Measurements from ENCODE around the gene PDS5A.
"Not testable (repeated sequence)": the region's sequence is repeated elsewhere in the genome, so short reads cannot be mapped to it uniquely, and the experiment has no call there.

The PDS5A gene

DNA sequence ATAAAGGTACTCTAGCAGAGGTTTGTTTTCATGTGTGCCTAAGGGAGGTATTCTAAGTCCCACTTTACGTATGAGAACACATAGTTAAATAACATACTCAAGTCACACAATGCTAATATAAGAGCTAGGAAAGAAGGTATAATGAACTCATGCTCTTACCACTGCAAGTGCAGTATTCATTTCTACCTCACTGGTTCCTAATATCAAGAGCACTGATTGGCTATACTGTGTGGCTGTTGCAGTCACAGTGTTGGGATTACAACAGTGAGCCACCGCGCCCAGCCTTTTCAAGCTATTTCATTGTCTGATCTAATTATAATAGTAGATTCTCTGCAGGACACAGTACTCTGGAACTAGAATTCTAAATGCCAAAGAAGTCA is 84.0 kb downstream of the PDS5A start:
- DNase-seq, result no peak

DNA sequence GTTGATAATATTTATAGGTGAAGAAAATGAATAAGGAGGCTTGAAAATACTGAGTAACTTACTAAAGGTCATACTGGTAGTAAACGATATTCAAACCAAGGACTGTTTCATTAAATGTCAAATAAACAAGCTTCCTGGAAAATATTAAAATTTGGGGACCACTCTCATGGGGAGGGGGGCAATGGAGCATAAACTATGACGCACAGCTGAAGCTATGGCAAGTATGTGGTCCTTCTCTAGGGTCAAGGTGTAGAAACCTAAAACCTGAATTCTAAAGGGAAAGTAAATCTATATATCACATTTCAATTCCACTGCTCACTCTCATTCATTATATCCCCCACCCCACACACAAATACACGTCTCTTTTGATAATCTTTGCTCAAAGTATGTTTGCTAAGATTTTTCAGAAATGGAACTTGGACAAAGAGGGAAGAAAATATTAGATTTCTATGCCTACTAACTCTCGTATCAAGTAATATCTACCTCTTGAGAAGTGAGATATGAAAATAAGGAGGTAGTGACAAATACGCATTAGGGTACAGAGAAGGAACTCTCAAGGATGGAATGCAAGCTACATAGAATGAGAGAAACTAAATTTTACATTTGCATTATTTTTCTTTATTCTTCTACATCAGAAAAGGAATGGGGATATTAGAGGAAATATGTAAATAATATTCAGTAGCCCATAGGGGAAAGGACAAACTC is 84.6 kb downstream of the PDS5A start:
- DNase-seq, result no peak

DNA sequence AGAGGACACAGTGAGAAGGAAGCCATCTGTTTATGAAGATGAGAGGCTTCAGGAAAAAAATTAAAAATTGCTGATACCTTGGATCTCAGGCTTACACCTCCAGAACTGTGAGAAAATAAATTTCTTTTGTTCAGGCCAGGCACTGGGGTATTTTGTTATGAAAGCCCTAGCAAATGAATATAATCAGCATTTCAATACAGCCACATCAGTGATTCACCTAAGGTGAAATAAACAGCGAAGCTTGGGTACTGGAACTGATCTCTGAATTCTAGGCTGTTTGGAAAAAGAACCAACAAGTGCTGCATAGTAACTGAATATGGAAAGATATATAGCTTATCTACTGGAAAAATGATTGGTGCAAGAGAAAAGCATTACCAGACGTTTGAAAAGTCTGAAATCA is 88.5 kb downstream of the PDS5A start:
- DNase-seq, result no peak

DNA sequence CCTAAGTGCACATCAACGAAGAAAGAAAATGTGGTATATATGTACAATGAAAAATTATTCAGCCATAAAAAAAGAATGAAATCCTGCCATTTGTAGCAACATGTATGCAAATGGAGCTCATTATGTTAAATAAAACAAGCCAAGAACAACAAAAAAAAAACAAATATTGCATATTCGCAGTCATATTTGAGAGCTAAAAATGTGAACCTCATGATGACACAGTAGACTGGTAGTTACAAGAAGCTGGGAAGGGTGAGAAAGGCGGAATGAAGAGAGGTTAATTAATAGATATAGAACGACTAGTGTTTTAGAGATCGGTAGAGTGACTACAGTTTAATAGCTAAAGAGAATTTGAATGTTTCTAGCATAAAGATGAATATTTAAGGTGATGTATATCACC is 89.2 kb downstream of the PDS5A start:
- DNase-seq, result no peak

DNA sequence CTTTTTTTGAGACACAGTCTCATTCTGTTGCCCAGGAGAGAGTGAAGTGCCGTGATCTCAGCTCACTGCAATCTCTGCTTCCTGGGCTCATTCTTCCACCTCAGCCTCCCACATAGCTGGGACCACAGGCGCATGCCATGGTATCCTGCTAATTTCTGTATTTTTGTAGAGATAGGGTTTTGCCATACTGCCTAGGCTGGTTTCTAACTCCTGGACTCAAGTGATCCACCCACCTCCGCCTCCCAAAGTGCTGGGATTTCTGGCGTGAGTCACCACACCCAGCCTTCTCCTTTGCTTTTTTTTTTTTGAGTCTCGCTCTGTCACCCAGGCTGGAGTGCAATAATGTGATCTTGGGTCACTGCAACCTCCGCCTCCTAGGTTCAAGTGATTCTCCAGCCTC is 94.1 kb downstream of the PDS5A start:
- DNase-seq, result no peak

DNA sequence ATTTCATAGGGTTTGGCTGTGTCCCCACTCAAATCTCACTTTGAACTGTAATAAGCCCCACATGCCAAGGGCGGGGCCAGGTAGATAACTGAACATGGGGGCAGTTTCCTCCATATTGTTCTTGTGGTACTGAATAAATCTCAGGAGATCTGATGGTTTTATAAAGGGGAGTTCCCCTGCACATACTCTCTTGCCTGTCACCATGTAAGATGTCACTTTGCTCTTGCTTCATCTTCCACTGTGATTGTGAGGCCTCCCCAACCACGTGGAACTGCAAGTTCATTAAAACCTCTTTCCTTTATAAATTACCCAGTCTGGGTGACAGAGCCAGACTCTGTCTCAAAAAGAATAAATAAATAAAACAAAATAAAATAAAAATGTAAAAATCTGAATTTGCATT is 95.9 kb downstream of the PDS5A start:
- DNase-seq, result no peak

DNA sequence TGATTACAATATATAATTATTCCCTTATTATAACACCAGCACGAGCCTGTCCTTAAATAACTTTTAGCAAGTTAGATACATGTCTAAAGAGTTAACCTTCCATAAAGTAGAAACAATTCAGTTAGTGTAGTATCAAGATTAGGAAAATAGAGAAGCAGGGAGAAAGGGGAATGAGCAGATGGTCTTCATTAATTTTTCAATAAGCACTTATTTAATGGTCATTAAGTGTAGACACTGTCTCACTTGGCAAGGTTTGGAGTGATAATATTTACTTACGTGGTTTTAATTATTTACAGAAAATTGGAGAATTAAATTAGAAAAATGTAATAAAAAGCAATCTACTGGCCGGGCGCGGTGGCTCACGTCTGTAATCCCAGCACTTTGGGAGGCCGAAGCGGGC is 99.7 kb downstream of the PDS5A start:
- no peak for DNase-seq

DNA sequence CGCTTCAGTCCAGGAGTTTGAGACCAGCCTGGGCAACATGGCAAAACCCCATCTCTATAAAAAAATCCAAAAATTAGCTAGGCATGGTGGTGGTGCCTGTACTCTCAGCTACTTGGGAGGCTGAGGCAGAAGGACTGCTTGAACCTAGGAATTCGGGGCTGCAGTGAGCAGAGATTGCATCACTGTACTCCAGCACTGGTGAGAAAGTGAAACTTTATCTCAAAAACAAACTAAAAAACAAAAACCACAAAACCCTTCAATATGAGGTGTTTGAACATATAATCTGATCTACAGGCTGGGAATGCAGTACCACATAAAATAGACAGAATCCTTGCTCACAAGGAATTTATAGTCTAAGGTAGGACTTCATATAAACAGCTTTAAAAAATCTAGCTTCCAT is 103.9 kb downstream of the PDS5A start:
- no peak for DNase-seq

DNA sequence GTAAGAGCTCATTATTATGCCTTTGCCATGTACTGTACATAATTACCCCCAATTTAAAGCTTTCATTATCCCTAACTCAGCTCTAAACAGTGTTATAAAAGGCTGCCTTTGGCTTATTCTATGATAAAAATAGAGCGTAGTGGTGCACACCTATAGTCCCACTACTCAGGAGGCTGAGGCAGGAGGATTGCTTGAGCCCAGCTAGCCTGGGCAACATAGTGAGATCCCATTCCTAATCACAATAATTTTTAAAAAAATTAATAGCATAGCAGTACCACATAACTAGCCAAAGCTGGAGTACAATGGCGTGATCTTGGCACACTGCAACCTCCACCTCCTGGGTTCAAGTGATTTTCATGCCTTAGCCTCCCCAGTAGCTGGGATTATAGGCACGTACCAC is 112.4 kb downstream of the PDS5A start:
- no peak for DNase-seq

DNA sequence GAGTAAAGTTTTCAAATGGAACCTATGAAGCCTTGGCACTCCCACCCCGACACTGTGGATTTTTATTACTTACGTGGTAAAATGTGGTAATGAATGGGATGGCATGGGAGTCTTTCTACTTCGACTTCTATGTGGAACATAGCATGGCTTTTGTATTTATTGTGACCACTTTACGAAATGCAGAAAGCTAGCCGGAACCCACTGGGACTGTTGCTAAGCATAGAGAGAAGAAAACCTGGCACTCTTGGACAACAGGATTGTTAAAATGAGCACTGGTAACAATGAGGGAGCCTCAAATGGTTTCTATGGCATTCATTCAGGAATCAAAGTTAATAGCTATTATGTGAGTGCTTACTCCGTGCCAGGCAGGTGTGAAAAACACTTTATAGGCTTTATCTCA is 113.3 kb downstream of the PDS5A start:
- no peak for DNase-seq

DNA sequence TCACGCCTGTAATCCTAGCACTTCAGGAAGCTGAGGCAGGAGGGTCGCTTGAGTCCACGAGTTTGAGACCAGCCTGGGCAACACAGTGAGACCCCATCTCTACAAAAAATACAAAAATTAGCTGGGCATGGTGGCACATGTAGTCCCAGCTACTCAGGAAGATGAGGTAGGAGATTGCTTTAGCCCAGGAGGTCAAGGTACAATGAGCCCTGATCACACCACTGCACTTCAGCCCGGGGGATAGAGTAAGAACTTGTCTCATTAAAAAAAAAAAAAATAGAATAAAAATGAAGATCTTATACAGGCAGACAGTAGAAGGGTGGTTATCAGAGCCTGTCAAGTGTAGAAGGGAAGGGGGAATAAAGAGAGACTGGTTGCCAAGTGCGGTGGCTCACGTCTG is 116.9 kb downstream of the PDS5A start:
- DNase-seq, result no peak

DNA sequence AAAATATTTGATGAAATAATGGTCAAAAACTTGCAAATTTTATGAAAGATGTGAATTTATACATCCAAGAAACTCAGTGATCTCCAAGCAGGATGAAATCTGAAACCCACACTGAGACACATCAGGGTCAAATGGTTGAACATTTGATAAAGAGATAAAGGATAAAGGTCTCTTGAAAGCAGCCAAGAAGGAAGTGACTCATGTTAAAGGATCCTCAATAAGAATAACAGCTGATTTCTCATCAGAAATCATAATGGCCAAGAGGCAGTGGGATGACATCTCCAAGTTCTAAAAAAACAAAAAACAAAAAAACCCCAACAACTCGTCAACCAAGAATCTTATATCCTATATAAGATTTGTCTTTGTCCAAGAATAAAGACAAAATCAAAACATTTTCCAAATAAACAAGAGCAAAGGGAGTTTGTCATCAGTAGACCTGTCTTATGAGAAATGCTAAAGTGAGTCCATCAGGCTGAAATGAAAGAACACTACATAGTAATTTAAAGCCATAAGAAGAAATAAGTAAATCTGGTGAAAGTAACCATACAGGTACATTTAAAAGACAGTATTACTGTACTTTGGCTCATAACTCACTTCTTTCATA is 121.7 kb downstream of the PDS5A start:
- no peak for DNase-seq

DNA sequence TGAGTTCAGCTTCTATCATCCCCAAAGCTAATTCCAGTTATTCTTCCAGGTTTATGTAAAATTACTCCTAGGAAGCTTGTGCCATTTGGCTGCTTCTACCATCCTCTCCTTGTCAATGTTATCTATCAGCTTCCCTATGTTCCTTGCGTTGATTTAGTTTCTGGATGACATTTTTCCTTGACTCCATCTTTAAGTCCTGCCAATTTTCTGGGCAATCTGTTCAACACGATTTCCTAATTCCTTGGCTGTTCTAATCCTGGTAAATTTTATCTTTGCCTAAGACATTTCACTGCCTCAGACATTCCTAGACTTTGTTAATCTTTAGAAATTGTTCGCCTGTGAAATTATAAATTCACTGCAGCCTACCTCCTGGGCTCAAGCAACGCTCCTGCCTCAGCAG is 125.1 kb downstream of the PDS5A start:
- DNase-seq, result no peak

DNA sequence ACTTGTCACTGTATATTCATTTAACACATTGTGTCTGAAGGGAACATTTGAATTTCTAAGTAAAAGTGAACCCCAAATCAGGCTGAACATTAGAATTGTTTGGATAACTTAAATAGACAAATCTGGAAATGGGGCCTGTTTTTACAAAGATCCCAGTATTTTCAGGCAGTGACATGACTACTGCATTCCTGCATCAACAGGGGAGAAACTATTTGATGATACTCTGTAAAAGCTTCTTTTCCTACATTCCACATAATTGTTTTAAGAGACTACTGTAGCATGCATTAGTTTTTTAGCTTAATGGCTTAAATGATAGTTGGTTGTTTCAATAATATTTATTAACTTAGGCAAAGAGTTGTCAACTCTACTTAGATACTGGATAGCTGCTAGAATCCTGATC is 127.0 kb downstream of the PDS5A start:
- no peak for DNase-seq

DNA sequence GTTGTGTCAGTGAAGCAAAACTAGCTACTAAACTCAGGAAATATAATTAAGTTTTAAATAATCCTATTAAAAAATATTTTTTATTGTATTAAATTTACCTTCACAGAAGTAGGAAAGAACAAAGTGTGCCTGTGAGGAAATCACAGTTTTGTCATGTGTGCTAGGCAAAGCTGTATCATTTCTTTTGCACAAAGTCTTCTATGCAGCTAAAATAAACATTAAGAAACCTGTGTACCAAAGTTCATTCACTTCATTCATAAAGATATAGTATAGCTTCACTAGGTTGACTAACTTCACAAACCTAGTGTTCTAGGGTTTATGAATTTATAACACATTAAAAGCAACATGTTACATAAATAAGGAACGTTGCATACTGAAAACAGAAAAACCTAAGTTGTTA is 131.0 kb downstream of the PDS5A start:
- no peak for DNase-seq

DNA sequence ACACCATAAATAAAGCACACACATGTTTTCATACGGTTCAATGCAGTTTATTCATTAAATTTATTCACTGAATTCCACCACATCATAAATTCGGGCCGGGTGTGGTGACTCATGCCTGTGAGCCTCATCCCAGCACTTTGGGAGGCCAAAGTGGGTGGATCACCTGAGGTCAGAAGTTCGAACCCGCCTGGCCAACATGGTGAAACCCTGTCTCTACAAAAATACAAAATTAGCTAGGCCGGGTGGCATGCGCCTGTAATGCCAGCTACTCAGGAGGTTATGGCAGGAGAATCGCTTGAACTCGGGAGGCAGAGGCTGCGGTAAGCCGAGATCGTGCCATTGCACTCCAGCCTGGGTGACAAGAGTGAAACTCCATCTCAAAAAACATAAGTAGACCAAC is 131.6 kb downstream of the PDS5A start:
- DNase-seq, result no peak

DNA sequence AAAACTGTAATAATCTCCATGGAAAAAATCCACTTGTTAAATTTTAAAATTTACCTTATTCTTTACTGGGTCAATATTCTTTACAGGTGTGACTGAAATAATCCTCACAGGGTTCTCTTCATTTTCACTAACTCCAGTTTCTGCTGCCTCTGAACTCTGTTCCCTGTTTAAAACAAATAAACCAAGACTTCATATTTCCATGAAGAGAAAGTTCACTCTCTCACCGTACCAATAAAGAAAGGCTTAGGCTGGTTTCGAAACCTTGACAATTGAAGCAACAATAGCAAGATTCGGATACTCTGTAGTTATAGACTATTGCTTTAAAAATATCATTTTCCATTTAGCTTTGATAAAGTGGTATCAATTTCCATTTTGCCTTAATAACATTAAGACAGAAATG is 135.8 kb downstream of the PDS5A start:
- DNase-seq, result no peak

DNA sequence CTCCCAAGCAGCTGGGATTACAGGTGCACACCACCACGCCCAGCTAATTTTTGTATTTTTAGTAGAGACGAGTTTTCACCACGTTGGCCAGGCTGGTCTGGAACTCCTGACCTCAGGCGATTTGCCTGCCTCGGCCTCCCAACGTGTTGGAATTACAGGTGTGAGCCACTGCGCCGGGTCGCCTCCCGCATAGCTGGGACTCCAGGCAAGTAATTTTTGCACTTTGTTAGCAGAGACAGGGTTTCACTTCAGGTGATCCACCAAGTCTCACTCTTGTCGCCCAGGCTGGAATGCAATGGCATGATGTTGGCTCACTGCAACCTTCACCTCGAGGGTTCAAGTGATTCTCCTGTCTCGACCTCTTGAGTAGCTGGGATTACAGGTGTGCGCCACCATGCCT is 137.2 kb downstream of the PDS5A start:
- DNase-seq, result not testable (repeated sequence)

DNA sequence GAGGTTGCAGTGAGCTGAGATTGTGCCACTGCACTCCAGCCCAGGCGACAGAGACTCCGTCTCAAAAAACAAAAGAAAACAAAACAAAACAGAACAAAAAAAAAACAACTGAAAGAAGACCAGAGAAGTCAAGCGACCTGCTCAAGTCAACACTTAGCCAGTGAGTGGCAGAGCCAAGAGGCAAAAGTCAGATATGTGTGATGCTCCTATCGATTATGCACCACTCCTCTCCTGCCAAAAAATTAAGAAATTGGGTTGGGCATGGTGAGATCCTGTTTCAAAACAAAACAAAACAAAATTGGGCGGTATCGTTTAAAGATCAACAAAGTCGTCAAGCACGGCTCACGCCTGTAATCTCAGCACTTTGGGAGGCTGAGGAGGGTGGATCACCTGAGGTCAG is 137.7 kb downstream of the PDS5A start:
- no peak for DNase-seq

DNA sequence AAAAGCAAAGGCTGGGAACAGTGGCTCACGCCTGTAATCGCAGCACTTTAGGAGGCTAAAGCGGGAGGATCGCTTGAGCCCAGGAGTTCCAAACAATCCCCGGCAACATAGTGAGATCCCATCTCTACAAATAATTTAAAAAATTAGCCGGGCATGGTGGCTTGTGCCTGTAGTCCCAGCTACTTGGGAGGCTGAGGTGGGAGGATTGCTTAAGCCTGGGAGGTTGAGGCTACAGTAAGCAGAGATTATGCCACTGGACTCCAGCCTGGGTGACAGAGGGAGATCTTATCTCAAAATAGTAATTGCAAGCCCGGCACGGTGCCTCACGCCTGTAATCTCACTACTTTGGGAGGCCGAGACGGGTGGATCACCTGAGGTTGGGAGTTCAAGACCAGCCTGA is 139.3 kb downstream of the PDS5A start:
- DNase-seq, result not testable (repeated sequence)

DNA sequence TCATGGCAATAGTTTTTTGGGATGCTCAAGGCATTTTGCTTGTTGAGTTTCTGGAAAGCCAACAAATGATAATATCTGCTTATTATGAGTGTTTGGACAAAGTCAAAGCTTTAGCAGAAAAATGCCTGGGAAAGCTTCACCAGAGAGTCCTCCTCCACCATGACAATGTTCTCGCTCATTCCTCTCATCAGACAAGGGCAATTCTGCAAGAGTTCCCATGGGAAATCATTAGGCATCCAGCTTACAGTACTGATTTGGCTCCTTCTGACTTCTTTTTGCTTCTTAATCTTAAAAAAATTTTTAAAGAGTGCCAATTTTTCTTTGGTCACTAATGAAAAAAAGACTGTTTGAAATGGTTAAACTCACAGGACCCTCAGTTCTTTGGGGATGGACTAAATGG is 143.4 kb downstream of the PDS5A start:
- DNase-seq, result no peak

DNA sequence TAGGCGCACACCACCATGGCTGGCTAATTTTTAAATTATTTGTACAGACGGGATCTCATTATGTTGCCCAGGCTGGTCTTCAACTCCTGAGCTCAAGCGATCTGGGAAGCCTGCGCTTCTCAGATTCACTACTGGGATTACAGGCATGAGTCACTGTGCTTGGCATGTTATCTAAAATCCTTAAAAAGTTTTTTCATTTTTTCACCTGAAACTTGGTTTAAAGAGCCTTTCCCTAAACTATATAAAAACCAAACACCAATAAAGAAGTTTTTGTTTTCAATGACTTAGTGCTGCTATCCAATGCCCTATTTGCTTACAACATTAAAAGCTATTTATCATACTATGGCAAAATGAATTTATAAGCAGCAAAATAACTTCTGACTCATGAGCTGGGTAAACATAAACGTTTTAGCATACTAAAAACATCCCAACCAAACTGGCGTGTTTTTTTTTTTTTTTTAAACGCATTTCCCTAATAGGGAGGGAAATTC is 151.9 kb downstream of the PDS5A start:
- no peak for DNase-seq

DNA sequence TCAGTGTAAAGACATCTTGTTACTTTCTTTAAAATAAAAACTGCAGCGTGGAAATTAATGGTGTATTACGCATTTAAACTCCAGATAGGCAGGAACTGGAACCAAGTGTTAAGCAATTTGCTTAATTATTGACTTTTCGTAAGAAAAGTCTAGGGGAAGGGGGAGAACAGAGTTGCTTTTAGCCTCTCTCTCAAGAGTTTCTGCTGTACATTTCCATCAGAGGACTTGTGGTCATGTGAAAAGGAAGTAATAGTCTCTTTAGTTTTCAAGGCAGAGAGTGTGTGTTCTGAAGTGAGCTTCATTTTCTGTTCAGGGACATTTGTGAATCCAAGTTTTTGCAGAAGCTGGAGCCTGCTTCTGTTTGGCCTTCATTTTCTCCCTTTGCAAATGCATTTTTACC is 152.6 kb downstream of the PDS5A start:
- DNase-seq, result no peak

DNA sequence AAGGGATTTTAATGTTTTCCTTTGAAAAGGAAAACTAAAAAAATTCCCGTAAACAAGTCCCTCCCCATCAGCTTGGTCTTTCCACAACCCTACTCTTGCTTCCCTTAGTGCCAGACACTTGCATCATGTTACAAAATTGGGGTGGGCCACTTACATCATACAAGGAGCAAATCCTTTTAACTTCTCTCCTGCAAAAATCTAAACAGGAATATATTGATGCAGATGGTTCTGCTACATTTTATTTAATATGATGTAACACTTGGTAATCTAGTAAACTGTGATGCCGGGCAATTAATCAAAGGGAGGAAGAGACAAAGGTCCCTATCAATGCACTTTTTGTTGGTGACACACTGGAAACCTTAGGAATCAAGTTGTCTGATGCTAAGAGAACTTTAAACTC is 154.5 kb downstream of the PDS5A start:
- no peak for DNase-seq

DNA sequence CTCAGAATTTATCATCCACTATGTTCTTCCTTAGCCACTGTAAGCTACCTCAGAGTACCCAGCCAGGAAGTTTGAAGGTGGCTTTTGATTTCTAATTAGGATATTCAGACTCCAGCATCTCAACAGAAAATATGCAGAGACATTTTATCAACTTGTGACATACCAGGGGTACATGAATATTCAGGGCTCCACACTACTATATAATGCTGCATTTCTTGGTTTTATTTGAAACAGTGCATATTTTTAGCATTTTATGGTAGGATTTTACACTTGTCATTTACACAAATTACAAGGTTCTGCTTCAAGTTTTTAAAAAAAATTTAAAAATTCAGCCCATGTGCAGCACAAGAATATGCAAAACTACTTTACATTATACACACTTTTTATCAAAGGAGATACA is 155.0 kb downstream of the PDS5A start:
- DNase-seq, result no peak

Data from retina (tissue), 1 donor.